ENCODE measurements around the gene ASGR1.
"Not testable (repeated sequence)": the region's sequence is repeated elsewhere in the genome, so short reads cannot be mapped to it uniquely, and the experiment has no call there.

ASGR1 gene

GRCh38 chr17:7133424-7133823 lies 45.7 kb downstream of the ASGR1 start:
- H3K4me3 ChIP-seq (ENCODE audit: low read length) = no peak overlapping the region
- TF ChIP-seq, protein P1, sequence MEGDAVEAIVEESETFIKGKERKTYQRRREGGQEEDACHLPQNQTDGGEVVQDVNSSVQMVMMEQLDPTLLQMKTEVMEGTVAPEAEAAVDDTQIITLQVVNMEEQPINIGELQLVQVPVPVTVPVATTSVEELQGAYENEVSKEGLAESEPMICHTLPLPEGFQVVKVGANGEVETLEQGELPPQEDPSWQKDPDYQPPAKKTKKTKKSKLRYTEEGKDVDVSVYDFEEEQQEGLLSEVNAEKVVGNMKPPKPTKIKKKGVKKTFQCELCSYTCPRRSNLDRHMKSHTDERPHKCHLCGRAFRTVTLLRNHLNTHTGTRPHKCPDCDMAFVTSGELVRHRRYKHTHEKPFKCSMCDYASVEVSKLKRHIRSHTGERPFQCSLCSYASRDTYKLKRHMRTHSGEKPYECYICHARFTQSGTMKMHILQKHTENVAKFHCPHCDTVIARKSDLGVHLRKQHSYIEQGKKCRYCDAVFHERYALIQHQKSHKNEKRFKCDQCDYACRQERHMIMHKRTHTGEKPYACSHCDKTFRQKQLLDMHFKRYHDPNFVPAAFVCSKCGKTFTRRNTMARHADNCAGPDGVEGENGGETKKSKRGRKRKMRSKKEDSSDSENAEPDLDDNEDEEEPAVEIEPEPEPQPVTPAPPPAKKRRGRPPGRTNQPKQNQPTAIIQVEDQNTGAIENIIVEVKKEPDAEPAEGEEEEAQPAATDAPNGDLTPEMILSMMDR (IDR thresholded peaks at IDR 0.05; ENCODE audit: insufficient read depth, low read depth, low read length, missing control alignments) = no peak
- DNase-seq (ENCODE audit: low read depth) = no peak

GRCh38 chr17:7132511-7133094 lies 46.6 kb downstream of the ASGR1 start:
- TF ChIP-seq, protein P1 (IDR thresholded peaks at IDR 0.05; ENCODE audit: insufficient read depth, low read depth, low read length, missing control alignments) = no peak
- no peak for DNase-seq (ENCODE audit: low read depth)
- no peak overlapping the region for H3K4me3 ChIP-seq (ENCODE audit: low read length)

GRCh38 chr17:7131423-7131791 lies 47.8 kb downstream of the ASGR1 start:
- no peak for DNase-seq (ENCODE audit: low read depth)
- no peak overlapping the region for H3K4me3 ChIP-seq (ENCODE audit: low read length)
- TF ChIP-seq, protein P1 (IDR thresholded peaks at IDR 0.05; ENCODE audit: insufficient read depth, low read depth, low read length, missing control alignments) = no peak

DNA sequence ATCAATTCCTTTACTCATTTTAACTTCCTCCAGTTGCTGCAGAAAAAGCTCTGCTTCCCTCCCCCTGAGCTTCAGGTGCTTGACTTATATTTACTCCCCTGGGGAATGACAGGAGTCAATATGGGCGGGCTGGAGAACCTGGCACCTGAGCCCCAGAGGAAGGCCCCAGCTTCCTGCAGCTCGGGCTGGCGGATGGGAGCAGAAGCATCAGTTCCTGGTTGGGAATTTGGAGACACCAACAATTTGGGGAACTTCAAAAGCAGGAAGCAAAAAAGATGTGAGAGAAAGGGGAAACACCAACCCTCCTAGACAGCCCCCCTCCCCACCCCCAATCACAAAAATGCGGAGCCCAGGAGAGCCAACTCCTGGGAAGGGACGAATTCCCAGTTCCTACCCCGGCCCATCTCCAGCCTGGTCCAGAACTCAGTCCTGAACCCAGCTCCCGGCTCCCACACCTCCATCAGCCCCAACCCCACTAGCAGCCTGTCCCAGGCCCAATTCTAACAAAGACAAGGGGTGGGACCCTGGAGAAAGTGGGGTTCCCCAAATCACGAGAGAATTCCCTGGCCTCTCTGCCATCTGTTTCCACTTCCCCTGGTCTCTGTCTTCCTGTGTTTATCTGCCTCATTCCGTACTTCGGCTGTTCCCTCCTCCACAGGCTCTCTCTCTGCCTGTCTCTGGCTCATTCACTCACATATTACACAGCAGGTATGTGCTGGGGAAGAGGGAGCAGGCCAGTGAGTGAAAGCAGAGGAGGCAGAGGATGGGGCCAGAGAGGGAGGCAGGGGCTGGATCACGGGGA lies 48.3 kb downstream of the ASGR1 start:
- no peak for DNase-seq (ENCODE audit: low read depth)
- no peak overlapping the region for H3K4me3 ChIP-seq (ENCODE audit: low read length)
- TF ChIP-seq, protein P1 (IDR thresholded peaks at IDR 0.05; ENCODE audit: insufficient read depth, low read depth, low read length, missing control alignments) = no peak

DNA sequence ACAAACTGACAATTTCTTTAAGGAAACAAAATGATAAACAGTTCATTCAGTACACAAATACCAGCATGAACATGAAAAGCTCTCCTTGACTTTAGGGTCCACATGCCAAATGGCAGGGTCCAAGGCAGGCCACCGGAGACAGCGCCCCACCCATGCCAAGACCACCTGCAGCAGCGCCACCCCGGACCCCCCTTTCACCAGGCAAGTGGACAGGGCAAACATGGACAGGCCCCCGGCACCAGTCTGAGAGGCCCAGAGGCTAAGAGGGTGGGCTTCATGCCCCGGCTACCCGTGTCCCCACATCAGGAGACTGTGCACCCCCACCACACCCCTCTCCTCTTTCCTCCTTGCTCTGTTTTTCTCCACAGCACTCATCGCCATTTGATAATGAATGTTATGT lies 49.9 kb downstream of the ASGR1 start:
- TF ChIP-seq, protein P1 (IDR thresholded peaks at IDR 0.05; ENCODE audit: insufficient read depth, low read depth, low read length, missing control alignments) = no peak
- H3K4me3 ChIP-seq (ENCODE audit: low read length) = no peak overlapping the region
- DNase-seq (ENCODE audit: low read depth) = no peak

- TF ChIP-seq, protein P1 (IDR thresholded peaks at IDR 0.05; ENCODE audit: insufficient read depth, low read depth, low read length, missing control alignments) = no peak
- H3K4me3 ChIP-seq (ENCODE audit: low read length) = no peak overlapping the region
- DNase-seq (ENCODE audit: low read depth) = no peak
These were observed 51.0 kb downstream of the ASGR1 start for GRCh38 chr17:7128160-7128559.

- not testable (repeated sequence) for DNase-seq (ENCODE audit: low read depth); H3K4me3 ChIP-seq (ENCODE audit: low read length)
These were observed 51.7 kb downstream of the ASGR1 start for GRCh38 chr17:7127501-7127900.

- not testable (repeated sequence) for H3K4me3 ChIP-seq (ENCODE audit: low read length); DNase-seq (ENCODE audit: low read depth)
These were observed 52.8 kb downstream of the ASGR1 start for GRCh38 chr17:7126386-7126785.
